ENCODE results near the gene STAT2. TPM values are rescaled to one million over a fixed set of nuclear protein-coding genes. Genes with fewer than 3 reads are reported as not detected.

STAT2 gene
- total and polyA plus RNA-seq, 2 experiments from 2014 or later: 15.6 to 67.9 TPM

- Mint-ChIP-seq H3K36me3 (ENCODE audit: low read depth) (no peaks in the 10 kb centered on the region), H3K4me1 (peaks cover 11% of the 10 kb centered on the region; the same call in 2 of the 3 replicates), H3K4me3 (no peak overlapping the region), H3K27ac (no peak overlapping the region), H3K27me3 (ENCODE audit: insufficient read depth, low read depth, poor library complexity) (peaks cover 7% of the 10 kb centered on the region), H3K9me3 (peaks cover 16% of the 10 kb centered on the region; the same call in 2 of the 3 replicates)
- TF ChIP-seq NANOG (IDR thresholded peaks at IDR 0.05; ENCODE audit: borderline replicate concordance): no peak
- no peak for TF ChIP-seq CREB1 (CRISPR knock-in tag; IDR thresholded peaks at IDR 0.05; ENCODE audit: low read depth)
- TF ChIP-seq REST (IDR thresholded peaks at IDR 0.05; ENCODE audit: unreplicated experiment): no peak
- Histone ChIP-seq H3K4me2 (no peak overlapping the region), H3F3A (replicated peaks; ENCODE audit: low read depth) (no peaks in the 10 kb centered on the region), H3K79me2 (replicated peaks; ENCODE audit: insufficient read depth) (no peaks in the 10 kb centered on the region), H4K20me1 (replicated peaks; ENCODE audit: insufficient read depth) (no peaks in the 10 kb centered on the region), H2AFZ (no peak overlapping the region), H3K9me2 (ENCODE audit: insufficient read depth) (no peaks in the 10 kb centered on the region), H3K27ac (ENCODE audit: low read depth) (no peak overlapping the region), H3K4me1 (ENCODE audit: insufficient read depth) (peaks cover 6% of the 10 kb centered on the region; the same call in 1 of the 2 replicates), H3K36me3 (ENCODE audit: insufficient read depth) (no peaks in the 10 kb centered on the region), H3K27me3 (ENCODE audit: insufficient read depth) (no peaks in the 10 kb centered on the region), H3K4me3 (no peak overlapping the region)
- ATAC-seq (no peak), DNase-seq (ENCODE audit: low spot score) (no peak)
These were observed 15.1 kb upstream of the STAT2 start for GRCh38 chr12:56374726-56375597.

GRCh38 chr12:56373515-56373914 lies 13.6 kb upstream of the STAT2 start:
- peaks cover 8% of the 10 kb centered on the region for H3K27me3 Mint-ChIP-seq (ENCODE audit: insufficient read depth, low read depth, poor library complexity)

More at GRCh38 chr12:56373515-56373914, 13.6 kb upstream of the STAT2 start:
- H3K36me3 Mint-ChIP-seq (ENCODE audit: low read depth): no peaks in the 10 kb centered on the region
- Histone ChIP-seq H3K9me2 (ENCODE audit: insufficient read depth) (no peaks in the 10 kb centered on the region), H3K4me3 (no peak overlapping the region), H3K27ac (ENCODE audit: low read depth) (no peak overlapping the region), H3K36me3 (ENCODE audit: insufficient read depth) (no peaks in the 10 kb centered on the region), H3K4me1 (ENCODE audit: insufficient read depth) (peaks cover 6% of the 10 kb centered on the region; the same call in 1 of the 2 replicates), H4K20me1 (replicated peaks; ENCODE audit: insufficient read depth) (no peaks in the 10 kb centered on the region), H2AFZ (no peak overlapping the region), H3K27me3 (ENCODE audit: insufficient read depth) (no peaks in the 10 kb centered on the region), H3F3A (replicated peaks; ENCODE audit: low read depth) (no peaks in the 10 kb centered on the region), H3K4me2 (no peak overlapping the region), H3K79me2 (replicated peaks; ENCODE audit: insufficient read depth) (no peaks in the 10 kb centered on the region)
- no peak overlapping the region for H3K4me3 Mint-ChIP-seq
- ATAC-seq (no peak), DNase-seq (ENCODE audit: low spot score) (no peak)
- TF ChIP-seq ZNF114 (CRISPR knock-in tag; IDR thresholded peaks at IDR 0.05): no peak
- no peak for TF ChIP-seq NANOG (IDR thresholded peaks at IDR 0.05; ENCODE audit: borderline replicate concordance)
- no peak for TF ChIP-seq CTCF (conservative IDR thresholded peaks at IDR 0.05; ENCODE audit: low read depth in 2 of 2)
- peaks cover 16% of the 10 kb centered on the region; the same call in 2 of the 3 replicates for H3K9me3 Mint-ChIP-seq
- H3K4me1 Mint-ChIP-seq: peaks cover 11% of the 10 kb centered on the region; the same call in 2 of the 3 replicates
- no peak overlapping the region for H3K27ac Mint-ChIP-seq

All from GM23338 (cell line).